Activated gamma-delta T cell treated with anti-CD3 and anti-CD28 coated beads, Interleukin-2, amount 50 U/mL, for 16 hours (primary cell): ENCODE measurements around the gene PYCARD.
"Not testable (repeated sequence)": the region's sequence is repeated elsewhere in the genome, so short reads cannot be mapped to it uniquely, and the experiment has no call there.

Source experiments
- DNase-seq: peaks from one replicate; pipeline ENCODE4 v3.0.0-alpha.2; 2020; ENCODE audit warnings: low read depth

The PYCARD gene

DNA sequence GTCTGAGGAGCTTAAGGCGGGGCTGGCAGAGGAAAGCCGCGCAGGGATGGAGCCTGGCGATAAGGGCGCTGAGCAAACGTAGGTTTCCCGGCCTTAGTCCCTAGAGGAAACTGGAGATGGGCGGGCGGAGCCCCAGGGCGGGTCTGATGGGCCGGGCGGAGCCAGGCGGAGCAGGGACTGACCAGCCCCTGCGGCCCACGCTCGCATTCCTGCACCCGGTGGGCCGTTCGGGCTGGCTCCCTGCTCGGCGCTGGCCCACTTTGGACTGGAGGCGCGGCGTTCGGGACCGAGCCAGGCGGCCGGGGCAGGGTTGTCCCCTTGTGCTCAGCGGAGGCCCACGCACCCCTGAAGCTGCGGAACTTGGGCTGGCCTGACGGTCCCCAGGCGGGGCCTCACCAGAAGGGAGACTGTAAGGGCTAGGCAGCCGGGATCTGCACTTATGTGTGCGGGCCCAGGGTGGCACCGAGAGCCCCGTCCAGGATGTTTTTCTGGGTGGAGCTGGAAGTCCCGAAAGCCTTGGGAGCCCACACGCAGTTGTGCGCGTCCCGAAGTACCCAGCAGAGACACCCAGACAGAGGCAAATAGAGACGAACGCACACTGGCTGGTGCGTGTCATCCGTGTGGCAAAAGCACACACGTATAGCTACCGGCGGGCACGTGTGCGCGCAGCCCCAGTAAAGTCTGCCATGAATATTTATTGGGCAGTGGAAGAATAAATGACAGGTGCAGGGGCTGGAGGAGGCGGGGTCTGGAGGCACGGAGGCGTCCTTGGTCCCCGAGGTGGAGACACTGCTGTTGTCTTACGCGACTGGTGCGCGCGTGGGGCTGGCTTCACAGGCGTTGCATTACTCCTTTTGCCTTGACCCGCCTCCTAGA lies 13.0 kb upstream of the PYCARD start:
- no peak for DNase-seq

GRCh38 chr16:31214708-31215286 lies 12.2 kb upstream of the PYCARD start:
- DNase-seq, result no peak

DNA sequence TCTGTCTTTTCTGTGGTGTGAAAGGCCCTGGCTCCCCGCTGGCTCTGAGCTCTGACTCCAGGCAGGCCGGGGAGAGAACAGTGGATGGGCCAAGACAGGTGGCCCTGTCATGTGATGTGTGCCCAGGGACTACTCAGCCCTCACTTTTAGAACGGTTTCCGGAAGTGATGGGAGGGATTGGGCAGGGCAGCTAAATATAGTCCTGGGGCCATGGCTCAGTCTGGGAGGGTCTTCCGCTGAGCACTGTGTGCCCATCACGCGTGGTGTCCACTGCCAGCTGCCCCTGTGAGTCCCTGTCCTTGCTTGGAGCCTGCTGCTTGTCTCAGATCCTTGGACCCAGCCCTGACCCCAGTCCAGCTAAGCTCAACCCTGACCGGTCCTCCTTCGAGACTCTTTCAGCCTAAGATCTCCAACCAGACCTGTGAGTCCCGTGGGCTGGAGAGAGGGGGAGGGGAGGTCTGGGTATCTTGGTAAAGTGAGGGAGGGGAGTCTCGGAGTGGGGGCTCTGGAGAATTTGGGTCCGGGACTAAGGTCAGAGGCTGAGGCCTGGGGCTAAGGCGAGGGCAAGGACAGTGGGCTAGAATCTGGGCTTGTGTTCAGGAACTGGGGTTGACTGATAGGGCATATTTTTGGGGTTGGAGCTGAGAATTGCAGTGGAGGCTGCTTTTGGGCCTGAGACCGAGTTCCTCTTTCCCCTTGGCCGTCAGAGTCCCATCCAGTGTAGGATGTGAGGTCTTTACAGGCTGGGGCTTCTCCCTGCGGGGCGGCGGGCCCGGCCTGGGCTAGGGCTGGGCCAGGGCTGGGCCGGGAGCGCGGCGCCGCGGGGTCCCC lies 11.5 kb upstream of the PYCARD start, which contains the start of gene TRIM72:
Gene TRIM72 (plus strand): TSS at position 243 of the 831 bp plus-strand sequence. CDS start 620 bp downstream, outside the sequence.
- no peak for DNase-seq

- no peak for DNase-seq
These were observed 10.8 kb upstream of the PYCARD start for GRCh38 chr16:31213342-31213741.

- DNase-seq, result no peak
These were observed 4.2 kb upstream of the PYCARD start for GRCh38 chr16:31206776-31207175.

DNA sequence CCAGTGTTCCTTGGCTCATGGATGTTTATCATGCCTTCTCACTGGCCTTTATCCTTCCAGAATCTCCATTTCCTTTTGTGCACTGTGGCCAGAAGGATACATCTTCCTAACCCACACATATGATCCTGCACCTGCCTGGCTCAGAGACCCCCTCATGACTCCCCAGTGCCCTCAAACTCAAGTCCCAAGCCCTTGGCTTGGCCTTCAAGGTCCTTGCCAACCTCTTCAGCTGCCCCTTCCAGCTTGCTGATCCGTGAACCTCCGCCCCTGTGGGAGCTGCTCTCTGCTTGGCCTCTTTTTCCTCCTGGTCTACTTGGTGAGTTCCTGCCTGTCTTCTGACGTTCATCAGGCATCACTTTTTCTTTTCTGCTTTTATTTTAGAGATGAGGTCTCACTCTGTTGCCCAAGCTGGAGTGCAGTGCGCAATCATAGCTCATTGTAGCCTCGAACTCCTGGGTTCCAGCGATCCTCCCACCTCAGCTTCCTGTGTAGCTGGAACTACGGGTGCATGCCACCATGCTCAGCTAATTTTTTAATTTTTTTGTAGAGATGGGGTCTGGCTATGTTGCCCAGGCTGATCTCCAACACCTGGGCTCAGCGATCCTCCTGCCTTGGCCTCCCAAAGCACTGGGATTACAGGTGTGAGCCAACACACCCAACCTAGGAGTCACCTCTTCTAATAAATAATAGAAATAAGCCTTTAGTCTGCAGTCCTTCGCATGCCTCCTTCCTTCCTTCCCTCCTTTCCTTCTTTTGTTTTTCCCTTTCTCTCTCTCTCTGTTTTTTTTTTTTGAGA lies 2.5 kb upstream of the PYCARD start:
- DNase-seq, result no peak

DNA sequence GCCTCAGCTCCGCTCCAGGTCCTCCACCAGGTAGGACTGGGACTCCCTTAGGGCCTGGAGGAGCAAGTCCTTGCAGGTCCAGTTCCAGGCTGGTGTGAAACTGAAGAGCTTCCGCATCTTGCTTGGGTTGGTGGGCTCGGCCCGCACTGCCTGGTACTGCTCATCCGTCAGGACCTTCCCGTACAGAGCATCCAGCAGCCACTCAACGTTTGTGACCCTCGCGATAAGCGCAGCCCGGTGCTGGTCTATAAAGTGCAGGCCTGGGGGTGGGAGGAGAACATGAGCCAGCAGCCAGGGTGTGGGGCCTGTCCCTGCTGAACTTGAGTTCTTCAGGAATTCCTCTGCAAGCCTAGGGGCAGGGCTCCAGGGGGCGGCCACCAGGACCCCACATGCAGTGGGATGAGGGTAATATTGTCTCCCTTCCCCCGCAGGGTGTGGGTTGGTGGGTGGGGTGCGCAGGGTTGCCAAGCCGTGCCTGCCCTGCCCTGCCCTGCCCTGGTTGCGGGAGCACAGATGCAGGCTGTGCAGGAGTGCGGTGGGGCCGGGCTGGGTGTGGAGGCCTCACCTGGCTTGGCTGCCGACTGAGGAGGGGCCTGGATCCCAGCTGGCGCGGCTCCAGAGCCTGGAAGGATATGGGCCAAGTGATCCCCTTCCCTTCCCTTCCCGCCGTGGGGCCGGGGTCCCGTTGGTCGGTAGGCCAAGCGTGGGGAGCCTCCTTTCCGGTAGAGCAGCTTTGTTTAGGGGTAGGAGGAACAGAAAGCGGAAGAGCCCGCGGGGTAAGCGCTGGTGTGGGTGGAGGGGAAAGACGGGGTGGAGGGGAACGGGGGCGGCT lies 762 bp downstream of the PYCARD start:
- no peak for DNase-seq

DNA sequence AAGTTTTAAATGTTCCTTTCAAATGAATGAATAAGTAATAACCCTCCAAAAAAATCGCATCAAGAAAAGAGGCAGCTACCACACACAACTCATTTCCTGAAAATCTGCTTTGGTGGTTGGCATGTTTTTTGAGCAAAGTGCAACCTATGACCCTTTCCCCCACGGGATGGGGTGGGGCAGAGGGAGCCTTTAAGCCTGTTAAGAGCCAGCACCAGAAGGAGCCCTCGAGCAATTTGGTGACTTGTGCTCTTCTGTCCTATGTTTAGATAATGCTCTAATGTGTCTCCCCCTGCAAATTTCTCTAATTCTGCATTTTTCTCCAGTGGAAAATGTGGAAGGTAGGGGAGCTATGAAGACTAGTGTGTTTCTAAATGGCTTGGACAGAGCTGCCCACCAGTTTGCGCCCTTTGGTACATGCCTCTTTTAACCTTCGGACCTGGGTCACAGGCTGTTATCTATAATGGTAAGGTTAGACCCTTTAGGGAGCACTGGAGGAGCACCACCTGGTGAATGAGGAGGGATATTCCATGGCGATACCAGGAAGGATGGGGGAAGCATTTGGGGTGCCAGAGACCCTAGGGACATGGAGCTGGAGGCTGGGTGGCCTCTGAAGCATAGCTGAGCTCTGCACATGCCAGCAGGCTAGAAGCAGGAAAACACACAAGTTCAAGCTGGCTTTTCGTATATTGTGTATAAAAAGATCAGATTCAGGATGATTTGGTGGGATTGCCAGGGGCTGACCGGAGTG lies 1.6 kb downstream of the PYCARD start:
- no peak for DNase-seq

- not testable (repeated sequence) for DNase-seq
These were observed 2.4 kb downstream of the PYCARD start for GRCh38 chr16:31200111-31200510.

- no peak for DNase-seq
These were observed 3.0 kb downstream of the PYCARD start for GRCh38 chr16:31199430-31200041.

GRCh38 chr16:31198207-31198882 lies 4.2 kb downstream of the PYCARD start:
- DNase-seq, result no peak

DNA sequence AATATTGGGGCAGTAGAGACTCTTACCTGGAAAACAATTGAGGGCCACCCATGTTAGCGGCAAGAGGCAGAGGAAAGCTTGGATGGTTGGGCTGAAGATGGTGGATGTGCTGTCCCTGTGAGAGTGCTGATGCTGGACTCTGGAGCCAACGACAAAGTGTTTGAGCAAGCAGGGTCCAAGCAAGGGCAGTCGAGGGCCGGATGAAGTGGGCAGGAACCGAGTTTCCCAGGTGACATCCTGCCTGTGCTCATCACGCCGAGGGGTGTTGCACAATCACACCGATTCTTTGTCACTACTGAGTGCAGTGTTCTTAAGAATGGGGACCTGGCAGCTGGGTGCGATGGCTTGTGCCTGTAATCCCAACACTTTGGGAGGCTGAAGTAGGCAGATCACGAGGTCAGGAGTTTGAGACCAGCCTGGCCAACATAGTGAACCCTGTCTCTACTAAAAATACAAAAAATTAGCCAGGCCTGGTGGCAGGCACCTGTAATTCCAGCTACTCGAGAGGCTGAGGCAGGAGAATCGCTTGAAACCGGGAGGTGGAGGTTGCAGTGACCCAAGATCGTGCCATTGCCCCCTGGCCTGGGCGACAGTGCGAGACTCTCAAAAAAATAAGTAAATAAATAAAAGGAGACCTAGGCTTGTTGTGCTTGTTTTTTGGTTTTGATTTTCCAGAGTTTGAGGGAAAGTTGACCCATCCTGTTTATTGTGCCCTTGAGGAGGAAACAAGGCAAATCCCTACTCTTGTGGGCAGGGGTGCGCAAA lies 6.1 kb downstream of the PYCARD start:
- no peak for DNase-seq

DNA sequence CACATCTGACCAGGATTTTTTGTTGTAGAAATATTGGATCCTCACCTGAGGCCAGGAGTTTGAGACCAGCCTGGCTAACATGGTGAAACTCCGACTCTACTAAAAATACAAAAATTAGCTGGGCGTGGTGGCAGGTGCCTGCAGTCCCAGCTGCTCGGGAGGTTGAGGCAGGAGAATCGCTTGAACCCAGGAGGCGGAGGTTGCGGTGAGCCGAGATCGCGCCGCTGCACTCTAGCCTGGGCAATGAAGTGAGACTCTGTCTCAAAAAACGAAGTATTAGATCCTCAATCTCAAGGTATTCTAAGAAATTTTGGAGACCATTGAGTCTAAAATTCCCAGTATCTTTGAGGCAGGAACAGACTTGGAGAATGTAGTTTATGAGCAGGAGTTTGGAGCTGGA lies 6.7 kb downstream of the PYCARD start:
- DNase-seq, result not testable (repeated sequence)

- no peak for DNase-seq
These were observed 7.7 kb downstream of the PYCARD start for GRCh38 chr16:31194898-31195297.

- no peak for DNase-seq
These were observed 8.7 kb downstream of the PYCARD start for GRCh38 chr16:31193874-31194273.

- no peak for DNase-seq
These were observed 9.5 kb downstream of the PYCARD start for GRCh38 chr16:31192856-31193642.

- DNase-seq, result no peak
These were observed 10.7 kb downstream of the PYCARD start for GRCh38 chr16:31191697-31192428.
